Activated T-cell treated with anti-CD3 and anti-CD28 coated beads, Interleukin-2, amount 50 U/mL, for 72 hours (primary cell): ENCODE results near the gene SOX15. TPM values are rescaled to one million over a fixed set of nuclear protein-coding genes. Genes with fewer than 3 reads are reported as not detected.
"Not testable (repeated sequence)": the region's sequence is repeated elsewhere in the genome, so short reads cannot be mapped to it uniquely, and the experiment has no call there.

Experiments
- ATAC-seq, 2 donors: fragments of 150-1000 bp; cut with Tn5 transposase; replicated peaks in 1 of 2; 2 replicates each; pipeline ENCODE4 v1.10.0; 2021; ENCODE audit warnings: moderate library complexity in 2 of 2, mild to moderate bottlenecking in 1 of 2
- DNase-seq, 2 donors: peaks; one replicate each; pipeline ENCODE4 v3.0.0; 2021 to 2022; ENCODE audit warnings: mixed read lengths in 1 of 2
- H3K27ac Mint-ChIP-seq: one replicate; pipeline ENCODE4 v1.8.0; 2022; ENCODE audit warnings: mild to moderate bottlenecking, moderate library complexity, mixed read lengths
- H3K27me3 Mint-ChIP-seq: one replicate; pipeline ENCODE4 v1.8.0; 2022; ENCODE audit warnings: low read depth, mixed read lengths
- H3K36me3 Mint-ChIP-seq, 2 donors: one replicate each; pipeline ENCODE4 v1.8.0; 2022; ENCODE audit warnings: mixed read lengths in 2 of 2, mild to moderate bottlenecking in 1 of 2; ENCODE audit not compliant: insufficient read depth in 2 of 2
- H3K4me1 Mint-ChIP-seq: one replicate; pipeline ENCODE4 v1.8.0; 2022; ENCODE audit warnings: low read depth, mixed read lengths
- H3K4me3 Mint-ChIP-seq, 2 donors: one replicate each; pipeline ENCODE4 v1.8.0; 2022; ENCODE audit warnings: mild to moderate bottlenecking in 2 of 2, mixed read lengths in 2 of 2, moderate library complexity in 2 of 2
- H3K9me3 Mint-ChIP-seq, 2 donors: one replicate each; pipeline ENCODE4 v1.8.0; 2022; ENCODE audit warnings: mixed read lengths in 2 of 2
- total RNA-seq, 2 donors: library from RNA; stranded (reverse); gene quantifications; one replicate each; pipeline ENCODE4 v1.2.3, GENCODE V29; 2022

Gene SOX15
- total RNA-seq, result under 1 TPM; 0.34 to 0.86 TPM

DNA sequence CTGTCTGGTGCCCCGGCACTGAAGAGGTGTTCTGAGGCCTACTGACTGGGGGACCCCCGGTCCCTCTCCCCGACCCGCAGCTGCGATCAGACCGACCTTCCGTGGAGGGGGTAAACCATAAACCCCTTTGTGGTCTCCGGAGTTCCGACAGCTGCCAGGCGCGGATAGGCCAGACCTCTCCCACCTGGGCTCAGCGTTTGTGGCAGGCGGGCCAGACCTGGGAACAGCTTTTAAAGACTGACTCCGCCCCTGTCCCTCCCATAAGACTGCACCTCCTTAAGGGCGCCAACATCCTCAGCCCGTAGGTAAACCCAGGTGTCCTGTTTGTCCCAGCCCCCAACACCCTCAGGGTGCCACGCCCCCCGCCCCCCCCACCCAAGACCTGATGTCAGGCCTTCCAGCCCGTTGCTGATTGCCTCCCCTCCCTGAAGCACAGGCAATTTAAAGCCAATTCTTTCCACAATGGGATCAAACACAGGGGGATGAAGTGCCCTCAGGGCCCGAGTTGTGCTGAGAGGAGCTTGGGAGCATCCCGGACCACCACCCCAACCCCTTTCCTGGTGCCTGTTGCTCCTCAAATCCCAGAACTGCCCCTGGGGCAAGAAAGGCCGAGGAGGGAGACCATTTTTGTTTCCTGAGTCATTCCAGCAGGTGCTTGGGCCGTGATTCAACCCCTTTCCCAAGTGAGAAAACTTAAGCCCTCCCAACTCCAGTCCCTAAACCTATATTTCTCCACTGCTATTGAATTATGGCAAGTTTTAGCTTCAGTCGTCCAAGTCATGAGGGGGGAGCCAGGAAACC, at the start of gene SOX15:
Gene SOX15, minus strand, starts transcription at position 204 of the 801 bp plus-strand sequence. CDS start 418 bp downstream, outside the sequence.
- H3K36me3 Mint-ChIP-seq, result peaks cover 0 to 11% of the 10 kb centered on the region in 2 donors
- peak within 1 kb of the TSS; percentile 7 for H3K27ac Mint-ChIP-seq
- H3K4me1 Mint-ChIP-seq, result peaks cover 9% of the 10 kb centered on the region
- no peaks in the 10 kb centered on the region for H3K27me3 Mint-ChIP-seq
- no peak within 1 kb of the TSS for H3K4me3 Mint-ChIP-seq
- no peaks in the 10 kb centered on the region for H3K9me3 Mint-ChIP-seq
- no peak for ATAC-seq
- peak in 1 of 2 donors; percentile 11 for DNase-seq

DNA sequence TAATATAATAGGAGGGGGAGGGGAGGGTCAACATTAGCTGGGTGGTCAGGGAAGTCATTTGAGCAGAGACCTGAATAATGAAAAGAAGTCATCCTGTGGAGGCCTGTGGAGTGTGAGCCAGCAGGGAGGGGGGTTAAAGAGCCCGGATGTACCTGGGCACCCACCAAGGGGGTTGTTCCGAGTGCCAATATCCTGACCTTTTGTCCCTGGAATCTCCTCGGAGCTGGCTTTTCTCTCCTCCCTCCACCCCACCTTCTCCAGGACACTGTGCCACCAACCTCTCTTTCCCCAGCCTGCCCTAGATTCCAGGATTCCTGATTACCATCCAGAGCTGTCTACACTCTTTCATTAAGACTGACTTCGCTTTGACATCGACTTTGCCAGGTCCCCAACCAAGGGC, 46.3 kb upstream of the SOX15 start:
- ATAC-seq, result no peak
- no peak overlapping the region for H3K27ac Mint-ChIP-seq

DNA sequence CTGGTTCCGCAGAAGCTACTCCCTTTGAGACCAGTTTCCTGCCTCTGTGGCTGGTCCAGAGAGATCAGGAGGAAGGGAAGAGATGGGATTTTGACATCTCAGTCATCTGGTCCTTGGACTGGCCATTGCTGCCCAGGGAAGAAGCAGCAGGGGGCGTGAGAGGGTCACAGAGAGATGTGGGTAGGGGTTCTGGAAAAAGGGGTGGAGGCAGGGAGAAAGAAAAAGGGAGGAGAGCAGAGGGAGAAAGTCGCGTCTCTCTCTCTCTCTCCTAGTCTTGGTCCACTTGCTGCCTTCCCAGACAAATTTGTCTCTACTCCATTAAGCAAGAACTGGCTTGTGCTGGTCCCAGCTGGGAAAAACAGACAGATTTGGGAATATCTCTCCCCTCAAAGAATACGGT, 44.5 kb upstream of the SOX15 start:
- peak in 1 of 2 donors; percentile 36 for DNase-seq
- H3K27ac Mint-ChIP-seq, result no peak overlapping the region
- ATAC-seq, result no peak
- H3K4me1 Mint-ChIP-seq, result no peaks in the 10 kb centered on the region
- no peak overlapping the region for H3K4me3 Mint-ChIP-seq
- H3K9me3 Mint-ChIP-seq, result no peaks in the 10 kb centered on the region
- H3K27me3 Mint-ChIP-seq, result no peaks in the 10 kb centered on the region
- no peaks in the 10 kb centered on the region for H3K36me3 Mint-ChIP-seq

More for the DNA sequence above, 46.3 kb upstream of the SOX15 start:
- Mint-ChIP-seq H3K4me3 (no peak overlapping the region), H3K27me3 (no peaks in the 10 kb centered on the region), H3K9me3 (no peaks in the 10 kb centered on the region), H3K4me1 (no peaks in the 10 kb centered on the region), H3K36me3 (no peaks in the 10 kb centered on the region)
- no peak for DNase-seq

DNA sequence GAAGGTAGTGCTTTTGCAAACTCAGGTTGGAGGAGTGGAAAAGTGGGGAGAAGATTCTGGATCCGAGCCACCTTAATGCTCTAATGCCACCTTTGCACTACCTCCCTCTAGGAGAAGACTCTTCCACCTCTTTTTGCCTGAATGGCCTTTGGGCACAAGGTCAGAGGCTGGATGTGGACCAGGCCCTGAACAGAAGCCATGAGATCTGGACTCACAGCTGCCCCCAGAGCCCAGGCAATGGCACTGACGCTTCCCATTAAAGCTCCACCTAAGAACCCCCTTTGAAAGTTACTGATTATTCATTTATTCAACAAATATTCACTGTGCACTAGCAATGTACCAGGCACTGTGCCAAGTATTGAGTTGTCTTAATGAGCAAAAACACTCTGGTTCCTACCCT, 43.2 kb upstream of the SOX15 start:
- H3K9me3 Mint-ChIP-seq, result no peaks in the 10 kb centered on the region
- no peaks in the 10 kb centered on the region for H3K4me1 Mint-ChIP-seq
- DNase-seq (no peak), ATAC-seq (no peak)
- H3K4me3 Mint-ChIP-seq, result no peak overlapping the region
- no peaks in the 10 kb centered on the region for H3K27me3 Mint-ChIP-seq
- H3K36me3 Mint-ChIP-seq, result no peaks in the 10 kb centered on the region
- no peak overlapping the region for H3K27ac Mint-ChIP-seq

- Mint-ChIP-seq H3K27ac (no peak overlapping the region), H3K36me3 (no peaks in the 10 kb centered on the region), H3K9me3 (no peaks in the 10 kb centered on the region), H3K4me1 (no peaks in the 10 kb centered on the region), H3K4me3 (no peak overlapping the region), H3K27me3 (no peaks in the 10 kb centered on the region)
- DNase-seq, result peak; percentile 46 to 51
- peak; percentile 37 to 41 for ATAC-seq
Measured at GRCh38 chr17:7632492-7632894, 42.6 kb upstream of the SOX15 start.

DNA sequence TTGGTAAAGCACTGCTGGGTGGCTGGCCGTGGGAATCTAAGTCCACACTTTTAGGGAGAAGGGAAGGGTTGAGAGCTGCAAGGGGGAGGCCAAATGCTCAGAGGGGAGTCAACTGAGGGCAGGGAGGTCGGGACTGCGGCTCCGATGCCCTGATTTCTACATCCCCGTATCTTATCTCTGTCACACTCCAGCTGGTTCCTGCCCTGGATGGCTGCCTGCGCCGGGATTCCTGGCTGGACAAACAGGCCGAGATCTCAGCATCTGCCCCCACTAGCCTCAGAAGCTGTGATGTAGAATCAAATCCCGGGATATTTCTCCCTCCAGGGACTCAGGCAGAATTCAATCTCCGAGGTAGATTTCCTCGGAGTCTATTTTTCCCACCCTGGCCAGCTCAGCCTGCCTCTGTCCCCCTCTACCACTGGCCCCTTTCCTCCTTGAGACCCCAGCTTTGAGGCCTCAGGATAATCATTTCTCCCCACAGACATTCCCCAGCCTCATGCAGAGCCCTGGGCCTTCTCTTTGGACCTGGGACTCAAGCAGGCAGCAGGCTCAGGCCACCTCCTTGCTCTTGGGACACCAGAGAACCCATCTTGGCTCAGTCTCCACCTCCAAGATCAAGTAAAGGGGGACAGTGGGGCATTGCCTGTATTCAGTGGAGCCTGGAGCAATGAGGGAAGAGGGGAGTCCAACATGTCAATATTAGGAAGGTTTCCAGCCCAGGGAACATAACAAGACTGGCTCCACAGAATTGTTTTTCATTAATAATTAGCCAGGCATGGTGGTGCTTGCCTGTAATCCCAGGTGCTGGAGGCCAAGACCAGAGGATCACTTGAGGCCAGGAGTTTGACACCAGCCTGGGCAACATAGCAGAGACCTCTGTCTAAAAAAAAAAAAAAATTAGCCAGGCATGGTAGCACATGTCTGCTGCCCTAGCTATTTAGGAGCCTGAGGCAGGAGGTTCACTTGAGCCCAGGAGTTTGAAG, 41.8 kb upstream of the SOX15 start:
- H3K4me1 Mint-ChIP-seq, result peaks cover 5% of the 10 kb centered on the region
- no peaks in the 10 kb centered on the region for H3K36me3 Mint-ChIP-seq
- no peak overlapping the region for H3K27ac Mint-ChIP-seq
- no peaks in the 10 kb centered on the region for H3K9me3 Mint-ChIP-seq
- H3K27me3 Mint-ChIP-seq, result no peaks in the 10 kb centered on the region
- no peak overlapping the region for H3K4me3 Mint-ChIP-seq
- ATAC-seq (no peak), DNase-seq (no peak)

DNA sequence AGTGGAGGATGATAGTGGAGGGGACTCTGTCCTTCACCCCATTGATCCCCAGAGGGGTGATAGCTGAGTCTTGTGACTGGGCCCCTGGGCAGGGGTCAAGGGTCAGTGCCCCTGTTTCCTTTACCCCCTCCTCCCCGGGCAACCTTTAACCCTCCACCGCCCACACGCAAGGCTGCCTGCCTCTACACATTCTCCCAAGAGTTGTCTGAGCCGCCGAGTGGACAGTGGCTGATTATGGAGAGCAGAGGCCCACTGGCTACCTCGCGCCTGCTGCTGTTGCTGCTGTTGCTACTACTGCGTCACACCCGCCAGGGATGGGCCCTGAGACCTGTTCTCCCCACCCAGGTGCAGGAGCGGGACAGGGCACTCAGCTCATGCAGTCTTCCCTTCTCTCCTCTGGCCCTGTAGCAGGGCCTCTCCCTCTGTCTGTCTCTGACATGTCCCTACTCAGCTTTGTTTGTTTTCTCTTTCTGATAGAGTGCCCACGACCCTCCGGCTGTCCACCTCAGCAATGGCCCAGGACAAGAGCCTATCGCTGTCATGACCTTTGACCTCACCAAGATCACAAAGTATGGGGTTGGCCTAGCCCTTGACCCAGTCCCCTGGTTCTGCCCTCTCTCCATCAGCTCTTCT, 40.2 kb upstream of the SOX15 start, which contains the start of gene SHBG:
Gene SHBG, plus strand, starts transcription at position 197 of the 633 bp plus-strand sequence. Its CDS starts 38 bp downstream, at position 235.
- Mint-ChIP-seq H3K27ac (no peak within 1 kb of the TSS), H3K4me3 (no peak within 1 kb of the TSS), H3K4me1 (peaks cover 11% of the 10 kb centered on the region), H3K36me3 (peaks cover 0 to 1% of the 10 kb centered on the region in 2 donors), H3K9me3 (no peaks in the 10 kb centered on the region), H3K27me3 (no peaks in the 10 kb centered on the region)
- DNase-seq, result no peak
- ATAC-seq, result no peak

DNA sequence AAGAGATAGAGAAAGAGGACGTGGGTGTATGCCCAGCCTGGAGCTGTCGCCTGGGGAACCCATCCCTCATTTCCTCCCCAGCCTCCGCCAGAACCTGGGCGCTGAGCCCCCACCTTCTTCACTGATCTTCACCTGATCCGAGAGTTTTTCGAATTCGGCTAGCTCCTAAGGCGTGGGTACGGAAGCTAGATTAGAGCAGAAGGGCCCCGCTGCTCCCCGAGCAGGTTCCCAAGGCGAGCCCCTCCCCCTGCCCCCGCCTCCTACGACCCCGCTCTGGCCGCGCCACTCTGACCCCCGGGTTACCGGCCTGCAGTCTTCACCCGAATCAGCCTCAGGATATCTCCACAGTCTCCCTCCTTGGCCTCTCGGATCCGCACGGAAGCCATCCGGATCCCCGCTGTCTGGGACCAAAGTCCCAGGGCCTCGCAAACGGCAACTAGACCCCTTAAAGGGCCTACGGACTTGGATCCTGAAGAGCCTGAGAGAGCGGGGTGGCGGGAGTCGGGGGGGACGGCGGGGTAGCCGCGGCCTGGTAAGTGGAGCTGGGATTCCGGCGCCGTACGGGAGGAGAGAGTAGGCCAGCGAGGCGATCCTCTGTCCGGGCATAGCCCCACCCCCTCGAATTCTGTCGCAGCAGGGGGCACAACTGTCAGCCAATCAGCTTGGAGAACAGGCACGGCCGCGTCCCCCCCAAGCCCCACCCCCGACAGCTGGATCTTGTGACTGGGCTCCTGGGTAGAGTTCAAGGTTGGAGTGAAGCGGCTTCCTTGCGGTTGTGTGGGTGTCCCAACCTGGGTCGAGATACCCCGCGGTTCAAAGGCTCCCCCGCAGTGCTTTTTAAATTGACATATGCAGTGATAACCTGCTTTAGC, 37.6 kb upstream of the SOX15 start, which contains the start of gene SAT2:
Gene SAT2, minus strand, starts transcription at position 572 of the 872 bp plus-strand sequence. Its CDS starts 186 bp downstream, at position 386.
- Mint-ChIP-seq H3K4me3 (peak within 1 kb of the TSS; percentile 92 to 93), H3K27me3 (no peaks in the 10 kb centered on the region), H3K36me3 (peaks cover 0 to 1% of the 10 kb centered on the region in 2 donors), H3K9me3 (no peaks in the 10 kb centered on the region), H3K27ac (peak within 1 kb of the TSS; percentile 65), H3K4me1 (peaks cover 11% of the 10 kb centered on the region)
- DNase-seq (peak; percentile 86 to 89), ATAC-seq (peak; percentile 94 to 98)

GRCh38 chr17:7626956-7627249, 37.0 kb upstream of the SOX15 start:
- peaks cover 0 to 1% of the 10 kb centered on the region in 2 donors for H3K36me3 Mint-ChIP-seq
- no peak for ATAC-seq
- peak overlapping the region; percentile 92 to 93 for H3K4me3 Mint-ChIP-seq
- H3K27ac Mint-ChIP-seq, result peak overlapping the region; percentile 65
- H3K4me1 Mint-ChIP-seq, result peaks cover 11% of the 10 kb centered on the region
- no peak for DNase-seq
- no peaks in the 10 kb centered on the region for H3K9me3 Mint-ChIP-seq
- no peaks in the 10 kb centered on the region for H3K27me3 Mint-ChIP-seq

- Mint-ChIP-seq H3K4me1 (peaks cover 11% of the 10 kb centered on the region), H3K9me3 (no peaks in the 10 kb centered on the region), H3K27ac (no peak overlapping the region), H3K36me3 (peaks cover 0 to 1% of the 10 kb centered on the region in 2 donors), H3K4me3 (peak overlapping the region; percentile 92 to 93), H3K27me3 (no peaks in the 10 kb centered on the region)
- DNase-seq (no peak), ATAC-seq (no peak)
Measured at GRCh38 chr17:7626307-7626706, 36.4 kb upstream of the SOX15 start.

- not testable (repeated sequence) for ATAC-seq, H3K27ac Mint-ChIP-seq, H3K36me3 Mint-ChIP-seq, H3K27me3 Mint-ChIP-seq, DNase-seq, H3K9me3 Mint-ChIP-seq
- H3K4me3 Mint-ChIP-seq, result peak overlapping the region in 1 of 2 donors; percentile 22
- peaks cover 11% of the 10 kb centered on the region for H3K4me1 Mint-ChIP-seq
Measured at GRCh38 chr17:7625749-7626148, 35.9 kb upstream of the SOX15 start.

DNA sequence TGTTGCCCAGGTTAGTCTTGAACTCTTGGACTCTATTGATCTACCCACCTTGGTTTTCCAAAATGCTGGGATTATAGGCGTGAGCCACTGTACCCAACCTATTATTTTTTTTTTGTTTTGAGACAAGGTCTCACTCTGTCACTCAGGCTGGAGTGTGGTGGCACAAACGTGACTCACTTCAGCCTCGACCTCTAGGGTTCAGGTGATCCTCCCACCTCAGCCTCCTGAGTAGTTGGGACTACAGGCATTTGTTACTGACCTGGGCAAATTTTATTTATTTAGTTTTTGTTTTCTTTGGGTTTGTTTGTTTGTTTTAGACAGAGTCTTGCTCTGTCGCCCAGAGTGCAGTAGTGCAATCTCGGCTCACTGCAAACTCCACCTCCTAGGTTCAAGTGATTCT, 33.8 kb upstream of the SOX15 start:
- peaks cover 11% of the 10 kb centered on the region for H3K4me1 Mint-ChIP-seq
- peaks cover 0 to 1% of the 10 kb centered on the region in 2 donors for H3K36me3 Mint-ChIP-seq
- ATAC-seq, result no peak
- DNase-seq, result no peak
- no peaks in the 10 kb centered on the region for H3K27me3 Mint-ChIP-seq
- H3K4me3 Mint-ChIP-seq, result no peak overlapping the region
- H3K9me3 Mint-ChIP-seq, result no peaks in the 10 kb centered on the region
- H3K27ac Mint-ChIP-seq, result no peak overlapping the region
